HepG2 (cell line): ENCODE measurements around the gene PHKG2. TPM values are rescaled to one million over a fixed set of nuclear protein-coding genes. Genes with fewer than 3 reads are reported as not detected.

Experiments
- AGO1 ChIP-seq: fragments of 200-400 bp; formaldehyde crosslinking; IDR thresholded peaks from 2 replicates; pipeline ENCODE4 v1.6.1; 2017; ENCODE audit warnings: mild to moderate bottlenecking, low read depth, low read length, moderate library complexity; ENCODE audit not compliant: poor library complexity, severe bottlenecking
- ASH2L ChIP-seq: fragments of 300-600, 200-600 bp; sonication (generic); IDR thresholded peaks from 2 replicates; pipeline ENCODE4 v1.7.0; 2017; ENCODE audit warnings: low read depth, mild to moderate bottlenecking, moderate library complexity, mixed read lengths, low read length; ENCODE audit not compliant: insufficient read length
- FOXC1 ChIP-seq: sonication (generic); formaldehyde crosslinking; IDR thresholded peaks from 2 replicates; pipeline ENCODE4 v1.8.0; 2022; ENCODE audit warnings: mild to moderate bottlenecking, missing genetic modification reagents, borderline replicate concordance
- HDAC1 ChIP-seq: sonication (generic); formaldehyde crosslinking; IDR thresholded peaks from 2 replicates; pipeline ENCODE4 v1.5.1; 2020; ENCODE audit warnings: mild to moderate bottlenecking, missing genetic modification reagents
- HOXA7 ChIP-seq: sonication (generic); formaldehyde crosslinking; IDR thresholded peaks from 2 replicates; pipeline ENCODE4 v1.8.1; 2022; ENCODE audit warnings: mild to moderate bottlenecking, missing genetic modification reagents, moderate library complexity
- KDM2A ChIP-seq: sonication (generic); formaldehyde crosslinking; IDR thresholded peaks from 2 replicates; pipeline ENCODE4 v1.4.0; 2020; ENCODE audit warnings: low read depth, missing genetic modification reagents, borderline replicate concordance
- RXRA ChIP-seq: sonication (generic); formaldehyde crosslinking; IDR thresholded peaks from 2 replicates; pipeline ENCODE4 v1.5.1; 2020; ENCODE audit warnings: missing genetic modification reagents
- SOX6 ChIP-seq, 2 experiments: fragments of 450-650 bp in 1 of 2; sonication (generic) in 1 of 2; formaldehyde crosslinking in 1 of 2; IDR thresholded peaks; 2 replicates each; pipeline versions ENCODE4 v1.4.0 to v1.6.1; 2017 to 2020; ENCODE audit warnings: antibody characterized with exemption in 1 of 2, mild to moderate bottlenecking in 1 of 2, missing genetic modification reagents in 1 of 2
- ZKSCAN1 ChIP-seq: fragments of 150-350 bp; IDR thresholded peaks from 2 replicates; pipeline ENCODE4 v1.6.1; 2014; ENCODE audit warnings: low read length
- ZNF296 ChIP-seq: sonication (generic); formaldehyde crosslinking; conservative IDR thresholded peaks from 2 replicates; pipeline ENCODE4 v1.5.0; 2020; ENCODE audit warnings: mild to moderate bottlenecking, missing genetic modification reagents
- ZNF430 ChIP-seq: sonication (generic); formaldehyde crosslinking; IDR thresholded peaks from 2 replicates; pipeline ENCODE4 v1.9.0; 2021; ENCODE audit warnings: mild to moderate bottlenecking, missing genetic modification reagents
- ZNF563 ChIP-seq: sonication (generic); formaldehyde crosslinking; IDR thresholded peaks from 2 replicates; pipeline ENCODE4 v1.8.0; 2022; ENCODE audit warnings: mild to moderate bottlenecking, moderate library complexity, missing genetic modification reagents
- ZNF629 ChIP-seq: sonication (generic); formaldehyde crosslinking; conservative IDR thresholded peaks from 2 replicates; pipeline ENCODE4 v1.5.0; 2020; ENCODE audit warnings: missing genetic modification reagents
- ZNF75D ChIP-seq: sonication (generic); formaldehyde crosslinking; IDR thresholded peaks from 2 replicates; pipeline ENCODE4 v1.8.1; 2023; ENCODE audit warnings: missing genetic modification reagents, mild to moderate bottlenecking, borderline replicate concordance
- polyA plus RNA-seq, 8 experiments: library from polyadenylated mRNA; depleted of rRNA in 3 of 8; stranded (reverse) in 7 of 8; unstranded in 1 of 8; fragments of >200 nt; fragmentation: Illumina TruSeq in 4 of 8; extraction: Trizol in 4 of 8; gene quantifications; 2 replicates each; pipeline versions ENCODE4 v1.2.1 to v1.2.3, GENCODE V29; 2011 to 2016; ENCODE audit warnings: low read depth in 4 of 8, missing spikeins in 1 of 8, mixed read lengths in 1 of 8; ENCODE audit not compliant: insufficient read depth in 1 of 8
- total RNA-seq, 5 experiments: library from RNA; depleted of rRNA; stranded (reverse); fragments of >200 nt; fragmentation: Illumina TruSeq; extraction: Trizol; gene quantifications; 2 replicates each; pipeline ENCODE4 v1.2.3, GENCODE V29; 2016; ENCODE audit warnings: low read depth in 1 of 5
- TF ChIP-seq, protein P1 (sequence below): sonication (generic); formaldehyde crosslinking; IDR thresholded peaks from 2 replicates; pipeline ENCODE4 v1.5.0; 2020; ENCODE audit warnings: mild to moderate bottlenecking, missing genetic modification reagents, moderate library complexity
- TF ChIP-seq, protein P2 (sequence below): sonication (generic); formaldehyde crosslinking; IDR thresholded peaks from 2 replicates; pipeline ENCODE4 v1.5.1; 2020; ENCODE audit warnings: missing genetic modification reagents, mild to moderate bottlenecking, borderline replicate concordance
- TF ChIP-seq, protein P3 (sequence below): sonication (generic); formaldehyde crosslinking; IDR thresholded peaks from 2 replicates; pipeline ENCODE4 v1.4.0; 2020; ENCODE audit warnings: mild to moderate bottlenecking, missing genetic modification reagents
- TF ChIP-seq, protein P4 (sequence below): sonication (generic); formaldehyde crosslinking; IDR thresholded peaks from 2 replicates; pipeline ENCODE4 v1.4.0; 2020; ENCODE audit warnings: missing genetic modification reagents, low read depth, mild to moderate bottlenecking, borderline replicate concordance

Gene PHKG2
- total and polyA plus RNA-seq, 2 of the 13 experiments (the other 11 are each of a cell fraction or from before 2014, with no cell fraction given), result 37.4 to 42.1 TPM

DNA sequence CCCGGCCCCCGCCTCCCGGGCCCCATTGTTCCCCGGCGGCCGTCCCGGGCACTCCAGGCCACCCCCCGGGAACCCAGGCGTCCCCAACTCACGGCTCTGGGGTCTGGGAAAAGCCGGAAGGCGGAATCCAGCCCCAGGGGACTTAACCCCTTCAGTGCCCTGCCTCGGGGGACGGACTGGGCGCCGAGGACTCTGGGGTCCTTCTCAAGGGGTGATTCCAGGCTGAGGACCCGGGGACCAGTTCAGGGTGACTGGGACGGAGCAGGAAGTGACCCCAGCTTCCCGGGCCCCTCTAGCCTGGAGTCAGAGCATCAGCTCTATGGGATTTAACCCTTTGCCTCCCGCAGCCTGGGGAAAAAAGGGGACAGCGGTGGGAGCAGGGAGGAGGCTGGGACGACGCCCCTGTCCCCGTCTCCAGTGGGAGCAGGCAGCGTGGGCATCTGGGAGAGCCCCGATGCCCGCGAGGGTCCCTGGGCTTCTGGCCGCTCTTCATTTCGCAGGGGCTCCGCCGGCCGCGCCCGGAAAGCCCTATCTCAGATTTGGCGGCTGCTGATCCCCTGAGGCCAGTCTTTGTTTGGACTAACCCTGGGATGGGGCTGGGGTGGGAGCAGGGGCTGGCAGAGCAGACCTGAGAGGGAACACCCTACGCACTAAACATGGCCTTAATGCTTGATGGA lies 38.8 kb downstream of the PHKG2 start, which contains the start of gene ZNF629 (continued):
- peak; percentile 81 for TF ChIP-seq ZNF563 (CRISPR knock-in tag)
- 0 out of 2 replicates have a peak, but pooled peaks have one; percentile 77 for TF ChIP-seq HOXA7 (CRISPR knock-in tag)
- no peak for TF ChIP-seq ZKSCAN1
- TF ChIP-seq, protein P1, sequence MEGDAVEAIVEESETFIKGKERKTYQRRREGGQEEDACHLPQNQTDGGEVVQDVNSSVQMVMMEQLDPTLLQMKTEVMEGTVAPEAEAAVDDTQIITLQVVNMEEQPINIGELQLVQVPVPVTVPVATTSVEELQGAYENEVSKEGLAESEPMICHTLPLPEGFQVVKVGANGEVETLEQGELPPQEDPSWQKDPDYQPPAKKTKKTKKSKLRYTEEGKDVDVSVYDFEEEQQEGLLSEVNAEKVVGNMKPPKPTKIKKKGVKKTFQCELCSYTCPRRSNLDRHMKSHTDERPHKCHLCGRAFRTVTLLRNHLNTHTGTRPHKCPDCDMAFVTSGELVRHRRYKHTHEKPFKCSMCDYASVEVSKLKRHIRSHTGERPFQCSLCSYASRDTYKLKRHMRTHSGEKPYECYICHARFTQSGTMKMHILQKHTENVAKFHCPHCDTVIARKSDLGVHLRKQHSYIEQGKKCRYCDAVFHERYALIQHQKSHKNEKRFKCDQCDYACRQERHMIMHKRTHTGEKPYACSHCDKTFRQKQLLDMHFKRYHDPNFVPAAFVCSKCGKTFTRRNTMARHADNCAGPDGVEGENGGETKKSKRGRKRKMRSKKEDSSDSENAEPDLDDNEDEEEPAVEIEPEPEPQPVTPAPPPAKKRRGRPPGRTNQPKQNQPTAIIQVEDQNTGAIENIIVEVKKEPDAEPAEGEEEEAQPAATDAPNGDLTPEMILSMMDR, result peak; percentile 43
- peak; percentile 79 for TF ChIP-seq AGO1
- TF ChIP-seq, protein P2, sequence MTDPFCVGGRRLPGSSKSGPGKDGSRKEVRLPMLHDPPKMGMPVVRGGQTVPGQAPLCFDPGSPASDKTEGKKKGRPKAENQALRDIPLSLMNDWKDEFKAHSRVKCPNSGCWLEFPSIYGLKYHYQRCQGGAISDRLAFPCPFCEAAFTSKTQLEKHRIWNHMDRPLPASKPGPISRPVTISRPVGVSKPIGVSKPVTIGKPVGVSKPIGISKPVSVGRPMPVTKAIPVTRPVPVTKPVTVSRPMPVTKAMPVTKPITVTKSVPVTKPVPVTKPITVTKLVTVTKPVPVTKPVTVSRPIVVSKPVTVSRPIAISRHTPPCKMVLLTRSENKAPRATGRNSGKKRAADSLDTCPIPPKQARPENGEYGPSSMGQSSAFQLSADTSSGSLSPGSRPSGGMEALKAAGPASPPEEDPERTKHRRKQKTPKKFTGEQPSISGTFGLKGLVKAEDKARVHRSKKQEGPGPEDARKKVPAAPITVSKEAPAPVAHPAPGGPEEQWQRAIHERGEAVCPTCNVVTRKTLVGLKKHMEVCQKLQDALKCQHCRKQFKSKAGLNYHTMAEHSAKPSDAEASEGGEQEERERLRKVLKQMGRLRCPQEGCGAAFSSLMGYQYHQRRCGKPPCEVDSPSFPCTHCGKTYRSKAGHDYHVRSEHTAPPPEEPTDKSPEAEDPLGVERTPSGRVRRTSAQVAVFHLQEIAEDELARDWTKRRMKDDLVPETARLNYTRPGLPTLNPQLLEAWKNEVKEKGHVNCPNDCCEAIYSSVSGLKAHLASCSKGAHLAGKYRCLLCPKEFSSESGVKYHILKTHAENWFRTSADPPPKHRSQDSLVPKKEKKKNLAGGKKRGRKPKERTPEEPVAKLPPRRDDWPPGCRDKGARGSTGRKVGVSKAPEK, result peak; percentile 73; the same call in 1 of the 2 replicates
- peak; percentile 91 for TF ChIP-seq KDM2A
- TF ChIP-seq HDAC1 (CRISPR knock-in tag), result peak; percentile 89
- peak; percentile 51; the same call in 1 of the 2 replicates for TF ChIP-seq ZNF75D (CRISPR knock-in tag)
- 0 out of 2 replicates have a peak, but pooled peaks have one; percentile 29 for TF ChIP-seq ZNF629 (CRISPR knock-in tag)
- TF ChIP-seq, protein P3, sequence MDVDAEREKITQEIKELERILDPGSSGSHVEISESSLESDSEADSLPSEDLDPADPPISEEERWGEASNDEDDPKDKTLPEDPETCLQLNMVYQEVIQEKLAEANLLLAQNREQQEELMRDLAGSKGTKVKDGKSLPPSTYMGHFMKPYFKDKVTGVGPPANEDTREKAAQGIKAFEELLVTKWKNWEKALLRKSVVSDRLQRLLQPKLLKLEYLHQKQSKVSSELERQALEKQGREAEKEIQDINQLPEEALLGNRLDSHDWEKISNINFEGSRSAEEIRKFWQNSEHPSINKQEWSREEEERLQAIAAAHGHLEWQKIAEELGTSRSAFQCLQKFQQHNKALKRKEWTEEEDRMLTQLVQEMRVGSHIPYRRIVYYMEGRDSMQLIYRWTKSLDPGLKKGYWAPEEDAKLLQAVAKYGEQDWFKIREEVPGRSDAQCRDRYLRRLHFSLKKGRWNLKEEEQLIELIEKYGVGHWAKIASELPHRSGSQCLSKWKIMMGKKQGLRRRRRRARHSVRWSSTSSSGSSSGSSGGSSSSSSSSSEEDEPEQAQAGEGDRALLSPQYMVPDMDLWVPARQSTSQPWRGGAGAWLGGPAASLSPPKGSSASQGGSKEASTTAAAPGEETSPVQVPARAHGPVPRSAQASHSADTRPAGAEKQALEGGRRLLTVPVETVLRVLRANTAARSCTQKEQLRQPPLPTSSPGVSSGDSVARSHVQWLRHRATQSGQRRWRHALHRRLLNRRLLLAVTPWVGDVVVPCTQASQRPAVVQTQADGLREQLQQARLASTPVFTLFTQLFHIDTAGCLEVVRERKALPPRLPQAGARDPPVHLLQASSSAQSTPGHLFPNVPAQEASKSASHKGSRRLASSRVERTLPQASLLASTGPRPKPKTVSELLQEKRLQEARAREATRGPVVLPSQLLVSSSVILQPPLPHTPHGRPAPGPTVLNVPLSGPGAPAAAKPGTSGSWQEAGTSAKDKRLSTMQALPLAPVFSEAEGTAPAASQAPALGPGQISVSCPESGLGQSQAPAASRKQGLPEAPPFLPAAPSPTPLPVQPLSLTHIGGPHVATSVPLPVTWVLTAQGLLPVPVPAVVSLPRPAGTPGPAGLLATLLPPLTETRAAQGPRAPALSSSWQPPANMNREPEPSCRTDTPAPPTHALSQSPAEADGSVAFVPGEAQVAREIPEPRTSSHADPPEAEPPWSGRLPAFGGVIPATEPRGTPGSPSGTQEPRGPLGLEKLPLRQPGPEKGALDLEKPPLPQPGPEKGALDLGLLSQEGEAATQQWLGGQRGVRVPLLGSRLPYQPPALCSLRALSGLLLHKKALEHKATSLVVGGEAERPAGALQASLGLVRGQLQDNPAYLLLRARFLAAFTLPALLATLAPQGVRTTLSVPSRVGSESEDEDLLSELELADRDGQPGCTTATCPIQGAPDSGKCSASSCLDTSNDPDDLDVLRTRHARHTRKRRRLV, result peak; percentile 23; the same call in 1 of the 2 replicates
- peak; percentile 78 for TF ChIP-seq RXRA (CRISPR knock-in tag)
- no peak for TF ChIP-seq SOX6 (IDR thresholded peaks at IDR 0.05)
- peak; percentile 55 for TF ChIP-seq SOX6 (CRISPR knock-in tag; IDR thresholded peaks at IDR 0.05)
- TF ChIP-seq FOXC1 (CRISPR knock-in tag), result peak; percentile 92; the same call in 1 of the 2 replicates
- TF ChIP-seq, protein P4, sequence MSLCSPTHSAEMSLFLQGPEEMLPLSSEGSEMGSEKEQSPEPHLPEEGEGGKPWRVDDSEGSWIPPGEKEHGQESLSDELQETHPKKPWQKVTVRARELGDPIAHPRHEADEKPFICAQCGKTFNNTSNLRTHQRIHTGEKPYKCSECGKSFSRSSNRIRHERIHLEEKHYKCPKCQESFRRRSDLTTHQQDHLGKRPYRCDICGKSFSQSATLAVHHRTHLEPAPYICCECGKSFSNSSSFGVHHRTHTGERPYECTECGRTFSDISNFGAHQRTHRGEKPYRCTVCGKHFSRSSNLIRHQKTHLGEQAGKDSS (CRISPR knock-in tag), result peak; percentile 82
- peak; percentile 69 for TF ChIP-seq ASH2L
- TF ChIP-seq ZNF296 (CRISPR knock-in tag), result peak; percentile 91
- TF ChIP-seq ZNF430 (CRISPR knock-in tag), result no peak
